ENCODE measurements around the gene ABLIM3. TPM values are rescaled to one million over a fixed set of nuclear protein-coding genes. Genes with fewer than 3 reads are reported as not detected.

Gene ABLIM3
- total and polyA plus RNA-seq, 2 of the 8 experiments (the other 6 are each of a cell fraction or from before 2014, with no cell fraction given), result 0.36 to 0.56 TPM

DNA sequence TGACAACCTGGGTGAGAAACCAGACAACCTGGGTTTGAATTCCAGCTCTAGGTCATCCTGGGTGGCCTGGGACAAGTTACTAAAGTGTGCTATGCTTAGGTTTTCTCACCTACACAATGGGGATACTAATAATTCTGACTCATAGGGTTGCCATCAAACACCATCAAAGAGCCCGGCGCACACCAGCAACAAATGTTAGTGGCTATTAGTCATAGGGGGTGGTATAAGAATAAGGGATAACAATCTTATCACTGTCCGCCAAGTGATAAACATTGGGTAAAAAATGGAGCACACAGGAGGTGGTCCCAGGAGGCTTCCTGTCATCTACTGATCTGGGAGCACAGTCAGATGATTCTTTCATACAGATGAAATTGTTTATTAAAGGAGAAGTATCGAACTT lies 68.9 kb downstream of the ABLIM3 start:
- Histone ChIP-seq H3K4me2 (ENCODE audit: insufficient read depth in 1 of 2, low read depth in 2 of 2, low read length in 2 of 2) (no peak overlapping the region), H3K79me2 (ENCODE audit: control insufficient read depth in 1 of 2, insufficient read depth in 2 of 2, low read length in 2 of 2) (no peaks in the 10 kb centered on the region), H2BK120ac (replicated peaks; ENCODE audit: low read depth, low read length) (no peak overlapping the region), H3K4me1 (replicated peaks in 1 of 4; ENCODE audit: control insufficient read depth in 3 of 4, insufficient read depth in 4 of 4, low read length in 3 of 4) (no peaks in the 10 kb centered on the region), H3K18ac (ENCODE audit: extremely low read depth, low read length) (no peak overlapping the region), H2BK12ac (ENCODE audit: low read depth, low read length) (no peak overlapping the region), H3K56ac (replicated peaks; ENCODE audit: insufficient read length, low read depth, low read length) (no peak overlapping the region), H2BK15ac (ENCODE audit: low read length) (no peak overlapping the region), H3K23me2 (ENCODE audit: low read depth, low read length) (no peaks in the 10 kb centered on the region), H2AFZ (ENCODE audit: low read length) (no peak overlapping the region), H4K5ac (ENCODE audit: insufficient read length, low read depth, low read length) (no peak overlapping the region), H3K79me1 (ENCODE audit: low read depth, low read length) (no peaks in the 10 kb centered on the region), H2BK20ac (ENCODE audit: low read length) (no peak overlapping the region), H2AK5ac (ENCODE audit: low read depth, low read length) (no peak overlapping the region), H4K8ac (ENCODE audit: extremely low read depth, insufficient read depth, low read length) (no peak overlapping the region), H3K4ac (replicated peaks; ENCODE audit: insufficient read length, low read depth, low read length) (no peak overlapping the region), H3K9me3 (ENCODE audit: insufficient read depth in 2 of 2, low read depth in 1 of 2, low read length in 1 of 2) (no peaks in the 10 kb centered on the region), H3K14ac (ENCODE audit: insufficient read length) (no peak overlapping the region), H3K36me3 (ENCODE audit: control insufficient read depth in 2 of 4, insufficient read depth in 4 of 4, low read length in 3 of 4) (no peaks in the 10 kb centered on the region), H3K27me3 (replicated peaks in 1 of 4; ENCODE audit: control insufficient read depth in 3 of 4, extremely low read depth in 1 of 4, insufficient read depth in 3 of 4, low read length in 3 of 4) (no peaks in the 10 kb centered on the region; a peak in 1 of 7 replicates), H4K91ac (replicated peaks; ENCODE audit: insufficient read length, low read length) (no peak overlapping the region), H3K23ac (ENCODE audit: insufficient read length) (no peak overlapping the region), H3K27ac (ENCODE audit: low read depth, low read length) (no peak overlapping the region), H2BK5ac (ENCODE audit: low read depth, low read length) (no peak overlapping the region), H4K20me1 (replicated peaks in 1 of 2; ENCODE audit: control insufficient read depth in 1 of 2, insufficient read depth in 2 of 2, low read length in 2 of 2) (no peaks in the 10 kb centered on the region), H3K9ac (replicated peaks in 1 of 4; ENCODE audit: extremely low read depth in 1 of 4, low read depth in 3 of 4, low read length in 3 of 4) (no peak overlapping the region), H3K4me3 (ENCODE audit: extremely low read depth in 1 of 4, insufficient read depth in 2 of 4, low read depth in 3 of 4, low read length in 4 of 4) (no peak overlapping the region)
- TF ChIP-seq RFX5 (IDR thresholded peaks at IDR 0.05; ENCODE audit: borderline replicate concordance, low read depth, low read length) (no peak), FOSL1 (IDR thresholded peaks at IDR 0.05; ENCODE audit: insufficient read depth, low read depth, low read length) (no peak), SP4 (IDR thresholded peaks at IDR 0.05; ENCODE audit: low read length) (no peak), RXRA (IDR thresholded peaks at IDR 0.05; ENCODE audit: insufficient read depth, low read depth, low read length) (no peak), CREB1 (IDR thresholded peaks at IDR 0.05) (no peak), EZH2 (IDR thresholded peaks at IDR 0.05; ENCODE audit: low read depth, low read length, severe bottlenecking) (no peak), RAD21 (IDR thresholded peaks at IDR 0.05 in 1 of 2, conservative IDR thresholded peaks at IDR 0.05 in 1 of 2; ENCODE audit: low read depth in 2 of 2, low read length in 2 of 2) (no peak), BACH1 (IDR thresholded peaks at IDR 0.05; ENCODE audit: low read length) (no peak), JUND (IDR thresholded peaks at IDR 0.05; ENCODE audit: low read length) (no peak), KDM1A (IDR thresholded peaks at IDR 0.05; ENCODE audit: borderline replicate concordance, low read length) (no peak), GTF2F1 (IDR thresholded peaks at IDR 0.05; ENCODE audit: borderline replicate concordance, low read depth, low read length) (no peak), TCF12 (IDR thresholded peaks at IDR 0.05; ENCODE audit: low read depth, low read length) (no peak), RBBP5 (IDR thresholded peaks at IDR 0.05; ENCODE audit: borderline replicate concordance, low read depth, low read length) (no peak)
- CTCF ChIA-PET (ENCODE audit: partially characterized antibody), result interaction anchor here (0.6 to 1.8 kb wide), 2 partner anchors 15 to 1150 kb away, joined by 3 to 6 read pairs; no protein-coding TSS in a partner anchor
- WGBS, 2 experiments (ENCODE audit: extremely low coverage in 1 of 2, insufficient coverage in 1 of 2, insufficient read length in 1 of 2, insufficient replicate concordance in 2 of 2, low coverage in 1 of 2, low lambda C conversion rate in 2 of 2, missing lambda C conversion rate in 1 of 2), result 95% methylated on average over 4 of the region's 4 CpGs; no CpG with 5 or more reads in 1 of the 2 experiments
- FAIRE-seq (no peak), DNase-seq (ENCODE audit: low read depth in 1 of 2, low spot score in 2 of 2) (no peak)
- POLR2A ChIA-PET (ENCODE audit: partially characterized antibody), result no interaction called here
